ENCODE measurements around the gene RNASE4.

The RNASE4 gene

GRCh38 chr14:20748439-20748838 lies 64.1 kb downstream of the RNASE4 start:
- no peak overlapping the region for H3K4me3 ChIP-seq (ENCODE audit: low read depth, low read length)
- no peak for TF ChIP-seq CTCF (IDR thresholded peaks at IDR 0.05; ENCODE audit: low read depth, low read length)
- DNase-seq (ENCODE audit: low read depth, low spot score) = no peak
- in situ Hi-C loops (cut with HindIII; ENCODE audit: low sequenced_read_pairs) = no loop called here

- DNase-seq (ENCODE audit: low read depth, low spot score) = no peak
- no peak overlapping the region for H3K4me3 ChIP-seq (ENCODE audit: low read depth, low read length)
- in situ Hi-C loops (cut with HindIII; ENCODE audit: low sequenced_read_pairs) = no loop called here
- no peak for TF ChIP-seq CTCF (IDR thresholded peaks at IDR 0.05; ENCODE audit: low read depth, low read length)
Observed at GRCh38 chr14:20750194-20750593, 65.8 kb downstream of the RNASE4 start.

Data from astrocyte of the spinal cord (primary cell).